A673 (cell line): ENCODE measurements around the gene UXS1. TPM values are rescaled to one million over a fixed set of nuclear protein-coding genes. Genes with fewer than 3 reads are reported as not detected.

Experiments used
- BruUV-seq: library from RNA; stranded (reverse); fragments of 400-500 nt; replicated peaks from 2 replicates; lab custom pipeline; 2021; lab: Mats Ljungman, UMichigan
- CTCF ChIA-PET: fragments of 300-600 bp; sonication (Branson Sonifier 250); formaldehyde crosslinking; loops from one replicate; lab custom pipeline; 2022; ENCODE audit warnings: antibody characterized with exemption; lab: Charles Lee
- POLR2A ChIA-PET: fragments of 300-600 bp; sonication (Branson Sonifier 250); formaldehyde crosslinking; loops from one replicate; lab custom pipeline; 2022; ENCODE audit warnings: antibody characterized with exemption; ENCODE audit not compliant: low non-redundant PET; lab: Charles Lee
- DNase-seq: peaks from one replicate; pipeline ENCODE4 v3.0.0-alpha.2; 2015; ENCODE audit warnings: low spot score
- H3K27ac ChIP-seq: fragments of 200-600 bp; sonication (generic); 2 replicates; pipeline ENCODE4 v1.5.1; 2016; ENCODE audit warnings: mixed run types, low read depth, mild to moderate bottlenecking, mixed read lengths, antibody characterized with exemption, low read length; ENCODE audit not compliant: poor library complexity, severe bottlenecking
- H3K27me3 ChIP-seq: fragments of 200-600 bp; sonication (generic); replicated peaks from 2 replicates; pipeline ENCODE4 v1.6.1; 2017; ENCODE audit warnings: mixed run types, low read depth, mild to moderate bottlenecking, mixed read lengths, antibody characterized with exemption, low read length; ENCODE audit not compliant: insufficient read depth, poor library complexity
- H3K36me3 ChIP-seq: fragments of 200-600 bp; sonication (generic); 2 replicates; pipeline ENCODE4 v1.6.1; 2016; ENCODE audit warnings: mixed run types, mild to moderate bottlenecking, mixed read lengths, antibody characterized with exemption, low read length; ENCODE audit not compliant: insufficient read depth, poor library complexity, severe bottlenecking
- H3K4me1 ChIP-seq: fragments of 200-600 bp; sonication (generic); 2 replicates; pipeline ENCODE4 v1.6.1; 2017; ENCODE audit warnings: mixed run types, mild to moderate bottlenecking, mixed read lengths, antibody characterized with exemption, low read length; ENCODE audit not compliant: insufficient read depth, poor library complexity, severe bottlenecking
- H3K4me3 ChIP-seq: fragments of 200-600 bp; sonication (generic); 2 replicates; pipeline ENCODE4 v1.5.1; 2016; ENCODE audit warnings: low read depth, mixed run types, mild to moderate bottlenecking, mixed read lengths, low read length; ENCODE audit not compliant: poor library complexity, severe bottlenecking
- H3K9me3 ChIP-seq: fragments of 200-600 bp; sonication (generic); 2 replicates; pipeline ENCODE4 v1.6.1; 2016; ENCODE audit warnings: mixed run types, low read depth, mild to moderate bottlenecking, mixed read lengths, antibody characterized with exemption, low read length; ENCODE audit not compliant: poor library complexity, severe bottlenecking
- EZH2 ChIP-seq: fragments of 200-600 bp; sonication (generic); IDR thresholded peaks from 2 replicates; pipeline ENCODE4 v1.6.1; 2017; ENCODE audit warnings: borderline replicate concordance, low read depth, mild to moderate bottlenecking, mixed read lengths, antibody characterized with exemption, low read length; ENCODE audit not compliant: poor library complexity, severe bottlenecking
- intact Hi-C: fragments of 100-400 bp; cut with micrococcal nuclease; formaldehyde crosslinking; loops from one replicate; pipeline ENCODE4 v1.10.0; 2022; ENCODE audit not compliant: unreplicated experiment
- total RNA-seq: library from RNA; stranded (reverse); gene quantifications from 2 replicates; pipeline ENCODE4 v1.2.3, GENCODE V29; 2021
- TF ChIP-seq, protein P1 (sequence below): fragments of 300-800, 200-600 bp; sonication (generic); conservative IDR thresholded peaks from 2 replicates; pipeline ENCODE4 v1.5.1; 2017; ENCODE audit warnings: low read depth, mild to moderate bottlenecking, antibody characterized with exemption, low read length, moderate library complexity, mixed read lengths

UXS1 gene
- total RNA-seq, 1 experiment from 2014 or later, result 48.6 TPM

GRCh38 chr2:106097038-106098000 is 96.8 kb downstream of the UXS1 start:
- BruUV-seq, result no TSS peak
- H3K4me3 ChIP-seq, result no peak overlapping the region
- no peaks in the 10 kb centered on the region for H3K4me1 ChIP-seq
- CTCF ChIA-PET, result no interaction called here
- intact Hi-C loops, result no loop called here
- no peak overlapping the region for H3K27ac ChIP-seq
- no peaks in the 10 kb centered on the region for H3K9me3 ChIP-seq
- TF ChIP-seq, protein P1, sequence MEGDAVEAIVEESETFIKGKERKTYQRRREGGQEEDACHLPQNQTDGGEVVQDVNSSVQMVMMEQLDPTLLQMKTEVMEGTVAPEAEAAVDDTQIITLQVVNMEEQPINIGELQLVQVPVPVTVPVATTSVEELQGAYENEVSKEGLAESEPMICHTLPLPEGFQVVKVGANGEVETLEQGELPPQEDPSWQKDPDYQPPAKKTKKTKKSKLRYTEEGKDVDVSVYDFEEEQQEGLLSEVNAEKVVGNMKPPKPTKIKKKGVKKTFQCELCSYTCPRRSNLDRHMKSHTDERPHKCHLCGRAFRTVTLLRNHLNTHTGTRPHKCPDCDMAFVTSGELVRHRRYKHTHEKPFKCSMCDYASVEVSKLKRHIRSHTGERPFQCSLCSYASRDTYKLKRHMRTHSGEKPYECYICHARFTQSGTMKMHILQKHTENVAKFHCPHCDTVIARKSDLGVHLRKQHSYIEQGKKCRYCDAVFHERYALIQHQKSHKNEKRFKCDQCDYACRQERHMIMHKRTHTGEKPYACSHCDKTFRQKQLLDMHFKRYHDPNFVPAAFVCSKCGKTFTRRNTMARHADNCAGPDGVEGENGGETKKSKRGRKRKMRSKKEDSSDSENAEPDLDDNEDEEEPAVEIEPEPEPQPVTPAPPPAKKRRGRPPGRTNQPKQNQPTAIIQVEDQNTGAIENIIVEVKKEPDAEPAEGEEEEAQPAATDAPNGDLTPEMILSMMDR, result no peak
- TF ChIP-seq EZH2, result no peak
- no peak for DNase-seq
- no peaks in the 10 kb centered on the region for H3K27me3 ChIP-seq
- no peaks in the 10 kb centered on the region for H3K36me3 ChIP-seq
- POLR2A ChIA-PET, result no interaction called here

GRCh38 chr2:106096299-106097037 is 97.6 kb downstream of the UXS1 start:
- ChIA-PET POLR2A (no interaction called here), CTCF (no interaction called here)
- intact Hi-C loops, result no loop called here
- Histone ChIP-seq H3K36me3 (no peaks in the 10 kb centered on the region), H3K27me3 (no peaks in the 10 kb centered on the region), H3K27ac (no peak overlapping the region), H3K4me3 (no peak overlapping the region), H3K9me3 (no peaks in the 10 kb centered on the region), H3K4me1 (no peaks in the 10 kb centered on the region)
- TF ChIP-seq EZH2, result no peak
- TF ChIP-seq, protein P1, result no peak
- DNase-seq, result no peak
- no TSS peak for BruUV-seq

DNA sequence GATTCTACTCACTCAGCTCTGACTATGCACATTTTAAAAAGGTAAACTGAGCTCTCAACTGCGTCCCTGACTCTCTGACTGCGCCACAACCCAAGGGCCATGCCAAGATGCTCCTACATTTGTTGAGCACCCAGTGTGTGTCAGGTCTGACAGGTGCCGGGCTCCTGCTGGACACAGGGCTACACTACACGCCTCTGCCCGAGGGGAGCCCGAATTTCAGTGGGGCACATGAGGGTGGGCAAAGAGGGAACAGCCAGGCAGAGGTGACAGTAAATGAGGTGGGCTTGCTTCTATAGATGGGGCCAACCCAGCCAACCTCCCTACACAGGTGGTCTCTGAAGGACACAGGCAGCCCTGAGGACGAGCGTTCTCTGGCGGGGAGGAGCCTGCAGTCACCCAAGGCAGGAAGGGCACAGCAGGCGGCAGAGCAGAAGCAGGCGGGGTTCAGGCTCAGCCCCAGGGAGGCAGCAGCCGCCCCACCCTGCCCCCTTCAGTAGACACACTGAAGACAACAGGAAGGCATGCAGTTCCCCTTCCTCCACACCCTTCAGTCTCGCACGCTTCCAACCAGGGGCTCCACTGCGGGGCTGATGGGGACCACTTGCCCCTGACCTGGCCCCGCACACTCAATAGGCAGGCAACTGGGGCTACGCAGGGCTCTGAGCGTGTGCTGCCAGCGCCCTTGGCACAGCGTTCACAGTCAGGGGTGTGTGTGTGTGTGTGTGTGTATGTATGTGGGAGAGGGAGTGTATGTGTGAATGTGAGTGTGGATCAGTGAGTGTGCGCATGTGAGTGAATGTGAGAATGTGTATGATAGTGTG is 98.4 kb downstream of the UXS1 start:
- no peaks in the 10 kb centered on the region for H3K36me3 ChIP-seq
- no TSS peak for BruUV-seq
- peak; percentile 15 for DNase-seq
- no peaks in the 10 kb centered on the region for H3K4me1 ChIP-seq
- H3K27ac ChIP-seq, result no peak overlapping the region
- H3K27me3 ChIP-seq, result no peaks in the 10 kb centered on the region
- ChIA-PET POLR2A (no interaction called here), CTCF (no interaction called here)
- no peaks in the 10 kb centered on the region for H3K9me3 ChIP-seq
- intact Hi-C loops, result no loop called here
- no peak for TF ChIP-seq EZH2
- TF ChIP-seq, protein P1, result no peak
- H3K4me3 ChIP-seq, result no peak overlapping the region
